Raji (cell line): ENCODE data around the gene CCDC182.

Source experiments
- POLR2A ChIP-seq: IDR thresholded peaks from 2 replicates; pipeline ENCODE4 v1.6.1; 2011; ENCODE audit warnings: low read depth, low read length, control low read depth; ENCODE audit not compliant: insufficient read depth

CCDC182 gene

GRCh38 chr17:57766318-57766943 lies 21.3 kb upstream of the CCDC182 start:
- TF ChIP-seq POLR2A = no peak

- TF ChIP-seq POLR2A = no peak
These were observed 17.6 kb upstream of the CCDC182 start for GRCh38 chr17:57762452-57763395.

- TF ChIP-seq POLR2A = no peak
These were observed 16.8 kb upstream of the CCDC182 start for GRCh38 chr17:57761887-57762286.

GRCh38 chr17:57760046-57760445 lies 14.9 kb upstream of the CCDC182 start:
- TF ChIP-seq POLR2A = no peak

- no peak for TF ChIP-seq POLR2A
These were observed 13.6 kb upstream of the CCDC182 start for GRCh38 chr17:57758654-57759053.

- TF ChIP-seq POLR2A = no peak
These were observed 12.6 kb upstream of the CCDC182 start for GRCh38 chr17:57757735-57758134.

GRCh38 chr17:57756951-57757350 lies 11.9 kb upstream of the CCDC182 start:
- no peak for TF ChIP-seq POLR2A

- no peak for TF ChIP-seq POLR2A
These were observed 10.5 kb upstream of the CCDC182 start for GRCh38 chr17:57755480-57756070.

GRCh38 chr17:57752031-57752905 lies 7.2 kb upstream of the CCDC182 start:
- no peak for TF ChIP-seq POLR2A

GRCh38 chr17:57751348-57751971 lies 6.4 kb upstream of the CCDC182 start:
- TF ChIP-seq POLR2A = no peak

GRCh38 chr17:57750895-57751294 lies 5.8 kb upstream of the CCDC182 start:
- TF ChIP-seq POLR2A = no peak

- no peak for TF ChIP-seq POLR2A
These were observed 5.2 kb upstream of the CCDC182 start for GRCh38 chr17:57750109-57750871.

GRCh38 chr17:57749701-57750100 lies 4.6 kb upstream of the CCDC182 start:
- TF ChIP-seq POLR2A = no peak
